GM10266 (cell line): Measurements from ENCODE around the gene GSTM4.

ENCODE experiments used
- DNase-seq: peaks from one replicate; pipeline ENCODE4 v3.0.0; 2012; ENCODE audit errors: extremely low spot score
- CTCF ChIP-seq: IDR thresholded peaks from 2 replicates; pipeline ENCODE4 v1.5.1; 2012; ENCODE audit warnings: mild to moderate bottlenecking, low read depth; ENCODE audit not compliant: control insufficient read depth, insufficient read depth; ENCODE audit errors: missing control alignments

GSTM4 gene

DNA sequence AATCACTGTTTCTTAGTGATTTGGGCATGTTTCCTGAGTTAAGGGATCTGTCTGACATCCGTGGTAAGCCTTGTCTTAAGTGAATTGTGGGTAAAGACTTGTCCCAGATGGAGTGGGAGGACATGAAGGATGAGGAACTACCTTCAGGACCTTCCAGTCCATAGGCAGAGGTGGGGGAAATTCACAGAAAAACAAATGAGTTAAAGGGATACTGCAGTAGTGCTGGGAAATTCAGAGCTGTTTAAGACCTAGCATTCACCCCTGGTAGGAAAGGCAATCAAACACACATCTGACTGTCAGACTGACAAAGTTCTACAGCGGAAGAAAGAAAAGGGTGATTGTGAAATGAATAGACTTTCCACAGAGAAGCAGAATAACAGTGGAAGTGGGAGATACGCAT is 39.5 kb upstream of the GSTM4 start:
- DNase-seq: no peak
- TF ChIP-seq CTCF: no peak

DNA sequence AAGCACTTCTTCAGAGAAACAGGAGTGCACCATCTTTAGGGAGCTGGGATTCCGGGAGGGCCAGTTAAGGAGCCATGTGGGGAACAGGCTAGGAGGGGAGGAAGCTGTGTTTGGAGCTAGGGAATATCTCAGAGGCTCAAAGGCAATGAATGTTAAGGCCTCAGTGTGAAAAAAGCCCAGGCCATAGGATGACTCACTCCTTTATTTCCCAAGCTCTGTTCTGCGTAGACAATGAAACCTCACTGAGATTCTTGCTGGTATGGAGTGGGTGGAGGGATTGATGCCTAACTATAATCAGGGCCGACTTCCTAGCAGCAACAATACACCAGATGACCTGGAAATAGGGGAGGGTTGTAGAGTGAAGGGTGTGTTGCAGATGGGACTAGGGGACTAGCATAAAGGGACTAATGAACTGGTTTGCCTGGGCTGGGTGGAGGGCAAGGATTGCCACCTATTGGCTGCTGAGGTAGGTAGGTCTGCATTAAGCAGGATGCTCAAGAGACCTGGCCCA is 38.6 kb upstream of the GSTM4 start:
- DNase-seq: no peak
- TF ChIP-seq CTCF: peak; percentile 24

GRCh38 chr1:109618661-109619575 is 37.0 kb upstream of the GSTM4 start:
- TF ChIP-seq CTCF: no peak

DNA sequence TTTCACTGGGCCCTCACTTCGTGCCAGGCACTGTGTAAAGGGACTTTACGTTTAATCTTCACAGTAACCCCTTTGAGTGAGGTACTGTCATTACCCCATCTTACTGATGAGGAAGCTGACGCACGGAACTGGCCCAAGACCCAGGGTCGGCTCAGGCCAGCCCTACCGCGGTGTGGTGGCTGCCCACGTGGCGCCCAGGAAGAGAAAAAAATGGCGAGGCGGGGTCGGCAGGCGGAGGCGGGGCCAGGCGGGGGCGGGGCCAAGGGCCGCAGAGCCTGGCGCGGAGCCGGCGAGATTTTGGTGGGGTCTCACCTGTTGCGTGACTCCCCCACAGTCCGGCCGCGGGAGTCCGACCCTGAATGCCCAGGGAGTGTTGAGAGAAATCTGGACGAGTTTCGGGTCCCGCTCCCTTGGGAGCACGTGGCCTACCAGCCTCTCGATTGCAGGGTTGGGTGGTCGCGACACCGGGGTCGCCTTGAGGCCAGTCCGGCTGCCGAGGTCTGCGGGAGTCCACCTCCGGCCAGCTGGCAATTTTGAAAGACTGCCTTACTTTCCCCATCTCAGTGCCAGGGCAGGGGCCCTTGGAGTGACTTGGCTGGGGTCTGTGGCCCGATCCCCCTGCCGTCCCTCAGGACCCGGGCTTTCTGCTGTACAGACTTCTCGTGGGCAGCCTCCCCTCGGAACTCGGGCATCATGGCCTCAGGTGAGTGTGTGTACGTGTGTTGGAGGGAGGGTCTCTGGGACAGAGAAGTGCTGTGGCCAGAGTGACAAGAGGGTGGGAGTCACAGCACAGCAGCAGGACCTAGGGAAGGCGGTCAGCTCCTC is 36.1 kb upstream of the GSTM4 start, which contains the start of the genes AMPD2 and GNAT2:
Gene AMPD2 (plus strand): TSS at position 262 of the 825 bp plus-strand sequence. CDS start 1,339 bp downstream, outside the sequence.
Gene GNAT2 (minus strand): TSS at position 41 of the 825 bp plus-strand sequence. CDS start 6,746 bp downstream, outside the sequence.
- DNase-seq: peak; percentile 87
- no peak for TF ChIP-seq CTCF

More at GRCh38 chr1:109618661-109619575, 37.0 kb upstream of the GSTM4 start:
- no peak for DNase-seq

GRCh38 chr1:109620401-109620791 is 35.5 kb upstream of the GSTM4 start:
- DNase-seq: no peak
- TF ChIP-seq CTCF: no peak

DNA sequence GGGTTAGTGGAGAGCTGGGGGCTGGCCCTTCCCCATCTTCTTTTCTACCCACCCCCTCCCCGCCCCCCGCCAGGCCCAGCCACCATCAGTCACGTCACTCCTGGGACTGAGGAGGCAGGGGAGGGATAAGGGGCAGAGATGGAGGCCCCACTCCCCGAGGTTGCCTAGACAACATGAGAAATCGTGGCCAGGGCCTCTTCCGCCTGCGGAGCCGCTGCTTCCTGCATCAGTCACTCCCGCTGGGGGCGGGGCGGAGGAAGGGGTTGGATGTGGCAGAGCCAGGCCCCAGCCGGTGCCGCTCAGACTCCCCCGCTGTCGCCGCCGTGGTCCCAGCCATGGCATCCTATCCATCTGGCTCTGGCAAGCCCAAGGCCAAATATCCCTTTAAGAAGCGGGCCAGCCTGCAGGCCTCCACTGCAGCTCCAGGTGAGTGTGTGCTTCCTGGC is 35.0 kb upstream of the GSTM4 start:
- peak; percentile 96 for DNase-seq
- no peak for TF ChIP-seq CTCF
